HepG2 (cell line): ENCODE results near the gene C2orf80. TPM values are rescaled to one million over a fixed set of nuclear protein-coding genes. Genes with fewer than 3 reads are reported as not detected.

Experiments
- BRCA1 ChIP-seq: sonication (generic); formaldehyde crosslinking; IDR thresholded peaks from 2 replicates; pipeline ENCODE4 v1.4.0; 2020; ENCODE audit warnings: missing genetic modification reagents
- CEBPG ChIP-seq: IDR thresholded peaks from 2 replicates; pipeline ENCODE4 v1.6.1; 2016
- GABPB1 ChIP-seq: IDR thresholded peaks from 2 replicates; pipeline ENCODE4 v1.6.1; 2016; ENCODE audit warnings: mild to moderate bottlenecking, missing genetic modification reagents, moderate library complexity, missing compliant biosample characterization
- KDM1A ChIP-seq: IDR thresholded peaks from 2 replicates; pipeline ENCODE4 v1.6.1; 2016; ENCODE audit warnings: missing compliant biosample characterization
- SMAD1 ChIP-seq: sonication (generic); formaldehyde crosslinking; IDR thresholded peaks from 2 replicates; pipeline ENCODE4 v1.4.0; 2020; ENCODE audit warnings: missing genetic modification reagents, low read depth, mild to moderate bottlenecking, borderline replicate concordance
- TARDBP ChIP-seq: sonication (generic); formaldehyde crosslinking; IDR thresholded peaks from 2 replicates; pipeline ENCODE4 v1.8.0; 2022; ENCODE audit warnings: mild to moderate bottlenecking, missing genetic modification reagents
- TRIM24 ChIP-seq: sonication (generic); formaldehyde crosslinking; IDR thresholded peaks from 2 replicates; pipeline ENCODE4 v1.8.0; 2022; ENCODE audit warnings: mild to moderate bottlenecking, missing genetic modification reagents
- ZNF263 ChIP-seq: sonication (generic); formaldehyde crosslinking; IDR thresholded peaks from 2 replicates; pipeline ENCODE4 v1.4.0; 2020; ENCODE audit warnings: missing genetic modification reagents
- ZNF598 ChIP-seq: sonication (generic); formaldehyde crosslinking; IDR thresholded peaks from 2 replicates; pipeline ENCODE4 v1.5.1; 2020; ENCODE audit warnings: mild to moderate bottlenecking, missing genetic modification reagents, borderline replicate concordance
- polyA plus RNA-seq, 8 experiments: library from polyadenylated mRNA; depleted of rRNA in 3 of 8; stranded (reverse) in 7 of 8; unstranded in 1 of 8; fragments of >200 nt; fragmentation: Illumina TruSeq in 4 of 8; extraction: Trizol in 4 of 8; gene quantifications; 2 replicates each; pipeline versions ENCODE4 v1.2.1 to v1.2.3, GENCODE V29; 2011 to 2016; ENCODE audit warnings: low read depth in 4 of 8, missing spikeins in 1 of 8, mixed read lengths in 1 of 8; ENCODE audit not compliant: insufficient read depth in 1 of 8
- total RNA-seq, 5 experiments: library from RNA; depleted of rRNA; stranded (reverse); fragments of >200 nt; fragmentation: Illumina TruSeq; extraction: Trizol; gene quantifications; 2 replicates each; pipeline ENCODE4 v1.2.3, GENCODE V29; 2016; ENCODE audit warnings: low read depth in 1 of 5
- TF ChIP-seq, protein P1 (sequence below): sonication (generic); formaldehyde crosslinking; IDR thresholded peaks from 2 replicates; pipeline ENCODE4 v1.4.0; 2020; ENCODE audit warnings: mild to moderate bottlenecking, missing genetic modification reagents, borderline replicate concordance
- TF ChIP-seq, protein P2 (sequence below): sonication (generic); formaldehyde crosslinking; IDR thresholded peaks from 2 replicates; pipeline ENCODE4 v1.5.0; 2020; ENCODE audit warnings: mild to moderate bottlenecking, missing genetic modification reagents, borderline replicate concordance
- TF ChIP-seq, protein P3 (sequence below): sonication (generic); formaldehyde crosslinking; conservative IDR thresholded peaks from 2 replicates; pipeline ENCODE4 v1.4.0; 2020; ENCODE audit warnings: mild to moderate bottlenecking, missing genetic modification reagents, moderate library complexity
- TF ChIP-seq, protein P4 (sequence below): sonication (generic); formaldehyde crosslinking; IDR thresholded peaks from 2 replicates; pipeline ENCODE4 v1.4.0; 2020; ENCODE audit warnings: missing genetic modification reagents
- TF ChIP-seq, protein P5 (sequence below): sonication (generic); formaldehyde crosslinking; IDR thresholded peaks from 2 replicates; pipeline ENCODE4 v1.8.0; 2022; ENCODE audit warnings: low read depth, missing genetic modification reagents

Gene C2orf80
- total and polyA plus RNA-seq, 2 of the 13 experiments (the other 11 are each of a cell fraction or from before 2014, with no cell fraction given), result not detected

DNA sequence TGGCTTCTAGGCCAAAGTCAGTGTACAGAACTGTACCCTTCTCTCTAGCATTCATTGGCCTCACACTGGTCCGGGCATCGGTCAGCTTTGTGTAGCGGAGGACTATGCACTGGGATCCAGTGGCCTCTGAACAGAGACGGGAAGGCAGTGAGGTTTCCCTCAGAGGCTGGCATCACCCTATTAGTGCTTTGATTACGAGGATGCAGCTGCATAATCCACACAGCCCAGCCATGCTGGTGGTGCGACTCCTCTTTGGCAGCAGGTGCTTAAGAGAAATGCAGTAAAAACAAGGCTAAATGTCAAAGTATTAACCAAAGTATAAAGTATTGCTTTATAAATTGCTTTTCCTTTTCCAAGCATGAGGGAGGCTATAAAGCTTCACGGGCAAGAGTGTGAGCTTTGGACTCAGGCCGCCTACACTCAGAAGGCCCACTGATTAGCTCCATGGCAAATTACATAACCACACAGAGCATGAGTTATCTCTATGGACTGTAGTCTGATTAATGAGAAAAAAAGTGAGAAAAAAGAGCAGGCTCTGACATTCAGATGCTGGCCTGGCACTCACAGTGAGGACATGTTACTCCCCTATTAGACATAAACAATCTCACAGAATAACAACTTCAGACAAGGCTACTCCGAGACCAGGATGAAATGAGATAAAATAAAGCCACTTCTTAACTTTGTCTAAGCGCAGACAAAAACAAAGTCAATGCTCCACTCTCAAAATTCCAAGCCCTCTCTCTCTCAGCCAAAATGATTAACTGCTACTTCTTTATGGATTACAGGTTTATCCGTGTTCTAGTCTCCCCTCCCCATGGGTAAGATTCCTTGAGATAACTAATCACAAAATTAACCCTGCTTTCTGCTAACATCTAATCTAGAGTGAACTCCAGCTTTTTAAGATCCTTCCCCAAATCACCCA is 53.8 kb downstream of the C2orf80 start (continued):
- TF ChIP-seq, protein P1, sequence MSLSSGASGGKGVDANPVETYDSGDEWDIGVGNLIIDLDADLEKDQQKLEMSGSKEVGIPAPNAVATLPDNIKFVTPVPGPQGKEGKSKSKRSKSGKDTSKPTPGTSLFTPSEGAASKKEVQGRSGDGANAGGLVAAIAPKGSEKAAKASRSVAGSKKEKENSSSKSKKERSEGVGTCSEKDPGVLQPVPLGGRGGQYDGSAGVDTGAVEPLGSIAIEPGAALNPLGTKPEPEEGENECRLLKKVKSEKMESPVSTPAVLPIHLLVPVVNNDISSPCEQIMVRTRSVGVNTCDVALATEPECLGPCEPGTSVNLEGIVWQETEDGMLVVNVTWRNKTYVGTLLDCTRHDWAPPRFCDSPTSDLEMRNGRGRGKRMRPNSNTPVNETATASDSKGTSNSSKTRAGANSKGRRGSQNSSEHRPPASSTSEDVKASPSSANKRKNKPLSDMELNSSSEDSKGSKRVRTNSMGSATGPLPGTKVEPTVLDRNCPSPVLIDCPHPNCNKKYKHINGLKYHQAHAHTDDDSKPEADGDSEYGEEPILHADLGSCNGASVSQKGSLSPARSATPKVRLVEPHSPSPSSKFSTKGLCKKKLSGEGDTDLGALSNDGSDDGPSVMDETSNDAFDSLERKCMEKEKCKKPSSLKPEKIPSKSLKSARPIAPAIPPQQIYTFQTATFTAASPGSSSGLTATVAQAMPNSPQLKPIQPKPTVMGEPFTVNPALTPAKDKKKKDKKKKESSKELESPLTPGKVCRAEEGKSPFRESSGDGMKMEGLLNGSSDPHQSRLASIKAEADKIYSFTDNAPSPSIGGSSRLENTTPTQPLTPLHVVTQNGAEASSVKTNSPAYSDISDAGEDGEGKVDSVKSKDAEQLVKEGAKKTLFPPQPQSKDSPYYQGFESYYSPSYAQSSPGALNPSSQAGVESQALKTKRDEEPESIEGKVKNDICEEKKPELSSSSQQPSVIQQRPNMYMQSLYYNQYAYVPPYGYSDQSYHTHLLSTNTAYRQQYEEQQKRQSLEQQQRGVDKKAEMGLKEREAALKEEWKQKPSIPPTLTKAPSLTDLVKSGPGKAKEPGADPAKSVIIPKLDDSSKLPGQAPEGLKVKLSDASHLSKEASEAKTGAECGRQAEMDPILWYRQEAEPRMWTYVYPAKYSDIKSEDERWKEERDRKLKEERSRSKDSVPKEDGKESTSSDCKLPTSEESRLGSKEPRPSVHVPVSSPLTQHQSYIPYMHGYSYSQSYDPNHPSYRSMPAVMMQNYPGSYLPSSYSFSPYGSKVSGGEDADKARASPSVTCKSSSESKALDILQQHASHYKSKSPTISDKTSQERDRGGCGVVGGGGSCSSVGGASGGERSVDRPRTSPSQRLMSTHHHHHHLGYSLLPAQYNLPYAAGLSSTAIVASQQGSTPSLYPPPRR (CRISPR knock-in tag), result no peak
- TF ChIP-seq CEBPG (CRISPR knock-in tag) (peak; percentile 58), GABPB1 (no peak), SMAD1 (CRISPR knock-in tag) (no peak), TARDBP (CRISPR knock-in tag) (peak; percentile 75), ZNF263 (no peak), BRCA1 (CRISPR knock-in tag) (peak; percentile 64; the same call in 1 of the 2 replicates), ZNF598 (CRISPR knock-in tag) (no peak), TRIM24 (CRISPR knock-in tag) (no peak), KDM1A (CRISPR knock-in tag) (no peak)
- TF ChIP-seq, protein P2, sequence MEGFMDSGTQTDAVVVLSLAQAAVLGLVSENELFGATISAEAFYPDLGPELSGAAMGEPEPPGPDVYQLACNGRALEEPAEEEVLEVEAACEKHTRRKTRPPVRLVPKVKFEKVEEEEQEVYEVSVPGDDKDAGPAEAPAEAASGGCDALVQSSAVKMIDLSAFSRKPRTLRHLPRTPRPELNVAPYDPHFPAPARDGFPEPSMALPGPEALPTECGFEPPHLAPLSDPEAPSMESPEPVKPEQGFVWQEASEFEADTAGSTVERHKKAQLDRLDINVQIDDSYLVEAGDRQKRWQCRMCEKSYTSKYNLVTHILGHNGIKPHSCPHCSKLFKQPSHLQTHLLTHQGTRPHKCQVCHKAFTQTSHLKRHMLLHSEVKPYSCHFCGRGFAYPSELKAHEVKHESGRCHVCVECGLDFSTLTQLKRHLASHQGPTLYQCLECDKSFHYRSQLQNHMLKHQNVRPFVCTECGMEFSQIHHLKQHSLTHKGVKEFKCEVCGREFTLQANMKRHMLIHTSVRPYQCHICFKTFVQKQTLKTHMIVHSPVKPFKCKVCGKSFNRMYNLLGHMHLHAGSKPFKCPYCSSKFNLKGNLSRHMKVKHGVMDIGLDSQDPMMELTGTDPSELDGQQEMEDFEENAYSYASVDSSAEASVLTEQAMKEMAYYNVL, result no peak; the same call in none of the 2 replicates
- TF ChIP-seq, protein P3, sequence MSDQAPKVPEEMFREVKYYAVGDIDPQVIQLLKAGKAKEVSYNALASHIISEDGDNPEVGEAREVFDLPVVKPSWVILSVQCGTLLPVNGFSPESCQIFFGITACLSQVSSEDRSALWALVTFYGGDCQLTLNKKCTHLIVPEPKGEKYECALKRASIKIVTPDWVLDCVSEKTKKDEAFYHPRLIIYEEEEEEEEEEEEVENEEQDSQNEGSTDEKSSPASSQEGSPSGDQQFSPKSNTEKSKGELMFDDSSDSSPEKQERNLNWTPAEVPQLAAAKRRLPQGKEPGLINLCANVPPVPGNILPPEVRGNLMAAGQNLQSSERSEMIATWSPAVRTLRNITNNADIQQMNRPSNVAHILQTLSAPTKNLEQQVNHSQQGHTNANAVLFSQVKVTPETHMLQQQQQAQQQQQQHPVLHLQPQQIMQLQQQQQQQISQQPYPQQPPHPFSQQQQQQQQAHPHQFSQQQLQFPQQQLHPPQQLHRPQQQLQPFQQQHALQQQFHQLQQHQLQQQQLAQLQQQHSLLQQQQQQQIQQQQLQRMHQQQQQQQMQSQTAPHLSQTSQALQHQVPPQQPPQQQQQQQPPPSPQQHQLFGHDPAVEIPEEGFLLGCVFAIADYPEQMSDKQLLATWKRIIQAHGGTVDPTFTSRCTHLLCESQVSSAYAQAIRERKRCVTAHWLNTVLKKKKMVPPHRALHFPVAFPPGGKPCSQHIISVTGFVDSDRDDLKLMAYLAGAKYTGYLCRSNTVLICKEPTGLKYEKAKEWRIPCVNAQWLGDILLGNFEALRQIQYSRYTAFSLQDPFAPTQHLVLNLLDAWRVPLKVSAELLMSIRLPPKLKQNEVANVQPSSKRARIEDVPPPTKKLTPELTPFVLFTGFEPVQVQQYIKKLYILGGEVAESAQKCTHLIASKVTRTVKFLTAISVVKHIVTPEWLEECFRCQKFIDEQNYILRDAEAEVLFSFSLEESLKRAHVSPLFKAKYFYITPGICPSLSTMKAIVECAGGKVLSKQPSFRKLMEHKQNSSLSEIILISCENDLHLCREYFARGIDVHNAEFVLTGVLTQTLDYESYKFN (CRISPR knock-in tag), result peak; percentile 76
- TF ChIP-seq, protein P4, sequence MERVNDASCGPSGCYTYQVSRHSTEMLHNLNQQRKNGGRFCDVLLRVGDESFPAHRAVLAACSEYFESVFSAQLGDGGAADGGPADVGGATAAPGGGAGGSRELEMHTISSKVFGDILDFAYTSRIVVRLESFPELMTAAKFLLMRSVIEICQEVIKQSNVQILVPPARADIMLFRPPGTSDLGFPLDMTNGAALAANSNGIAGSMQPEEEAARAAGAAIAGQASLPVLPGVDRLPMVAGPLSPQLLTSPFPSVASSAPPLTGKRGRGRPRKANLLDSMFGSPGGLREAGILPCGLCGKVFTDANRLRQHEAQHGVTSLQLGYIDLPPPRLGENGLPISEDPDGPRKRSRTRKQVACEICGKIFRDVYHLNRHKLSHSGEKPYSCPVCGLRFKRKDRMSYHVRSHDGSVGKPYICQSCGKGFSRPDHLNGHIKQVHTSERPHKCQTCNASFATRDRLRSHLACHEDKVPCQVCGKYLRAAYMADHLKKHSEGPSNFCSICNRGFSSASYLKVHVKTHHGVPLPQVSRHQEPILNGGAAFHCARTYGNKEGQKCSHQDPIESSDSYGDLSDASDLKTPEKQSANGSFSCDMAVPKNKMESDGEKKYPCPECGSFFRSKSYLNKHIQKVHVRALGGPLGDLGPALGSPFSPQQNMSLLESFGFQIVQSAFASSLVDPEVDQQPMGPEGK (CRISPR knock-in tag), result no peak
- TF ChIP-seq, protein P5, sequence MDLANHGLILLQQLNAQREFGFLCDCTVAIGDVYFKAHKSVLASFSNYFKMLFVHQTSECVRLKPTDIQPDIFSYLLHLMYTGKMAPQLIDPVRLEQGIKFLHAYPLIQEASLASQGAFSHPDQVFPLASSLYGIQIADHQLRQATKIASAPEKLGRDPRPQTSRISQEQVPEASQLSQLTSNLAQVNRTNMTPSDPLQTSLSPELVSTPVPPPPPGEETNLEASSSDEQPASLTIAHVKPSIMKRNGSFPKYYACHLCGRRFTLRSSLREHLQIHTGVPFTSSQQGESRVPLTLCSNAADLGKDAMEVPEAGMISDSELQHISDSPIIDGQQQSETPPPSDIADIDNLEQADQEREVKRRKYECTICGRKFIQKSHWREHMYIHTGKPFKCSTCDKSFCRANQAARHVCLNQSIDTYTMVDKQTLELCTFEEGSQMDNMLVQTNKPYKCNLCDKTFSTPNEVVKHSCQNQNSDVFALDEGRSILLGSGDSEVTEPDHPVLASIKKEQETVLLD, result no peak
